Measurements from ENCODE around the gene CUL9. TPM values are rescaled to one million over a fixed set of nuclear protein-coding genes. Genes with fewer than 3 reads are reported as not detected.
A peak's percentile ranks its signal among the peaks of the same experiment; 100 is the strongest.

Gene CUL9
- polyA plus RNA-seq, 3 donors = 2.9 to 68.8 (median 3.8) TPM

DNA sequence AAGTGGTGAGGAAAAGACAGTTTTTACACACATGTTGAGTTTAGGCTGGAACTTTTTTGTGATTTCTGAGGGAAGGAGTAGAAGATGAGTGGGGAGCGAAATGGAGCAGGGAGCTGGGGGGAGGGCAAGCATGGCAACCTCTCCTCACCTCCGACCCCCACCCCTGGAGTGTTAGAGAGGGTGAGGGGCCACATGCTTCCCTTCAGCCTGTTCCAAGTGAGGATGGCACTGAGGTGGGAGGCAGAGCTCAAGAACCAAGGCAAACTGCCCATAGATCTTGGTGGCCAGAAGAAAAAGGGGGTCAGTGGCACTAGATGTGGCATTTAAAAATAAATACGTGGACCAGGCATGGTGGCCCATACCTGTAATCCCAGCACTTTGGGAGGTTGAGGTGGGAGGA is 66.1 kb downstream of the CUL9 start:
- WGBS (ENCODE audit: insufficient coverage) = no CpG with 5 or more reads among the region's 3 CpGs
- peaks cover 33 to 55% (median 51%) of the 10 kb centered on the region in 3 donors for H3K27me3 Mint-ChIP-seq (ENCODE audit: low read depth in 3 of 3)
- no peaks in the 10 kb centered on the region for H3K79me2 ChIP-seq (ENCODE audit: insufficient read depth, low read length)
- H3K36me3 Mint-ChIP-seq = no peaks in the 10 kb centered on the region
- H3K4me1 Mint-ChIP-seq = peaks cover 26% of the 10 kb centered on the region
- intact Hi-C loops (cut with micrococcal nuclease) = loop anchor here in 1 of 2 donors (10.0 kb wide), 1 partner anchor 73 kb away; the partner anchor contains the start of gene SRF
- H3K9me3 Mint-ChIP-seq = peaks cover 0 to 6% (median 0%) of the 10 kb centered on the region in 7 donors
- H3K9ac ChIP-seq (ENCODE audit: insufficient read depth, low read length, poor library complexity, severe bottlenecking) = no peak overlapping the region
- H3K4me3 ChIP-seq (replicated peaks in 1 of 3; ENCODE audit: low read depth in 2 of 3, low read length in 3 of 3) = peak overlapping the region in 1 of 3 experiments; percentile 90
- peaks cover 0 to 6% of the 10 kb centered on the region in 2 donors for H3K9me3 ChIP-seq (replicated peaks in 1 of 2; ENCODE audit: control insufficient read depth in 1 of 2, insufficient read depth in 1 of 2, low read length in 2 of 2)
- H3K4me2 ChIP-seq (replicated peaks; ENCODE audit: extremely low read depth, low read length, poor library complexity, severe bottlenecking) = peak overlapping the region; percentile 92
- H2AFZ ChIP-seq (ENCODE audit: insufficient read depth, low read depth, low read length, poor library complexity, severe bottlenecking) = peak overlapping the region; percentile 92
- H3K27me3 ChIP-seq (ENCODE audit: control insufficient read depth in 2 of 2, insufficient read depth in 2 of 2, low read length in 2 of 2) = peaks cover 38 to 80% of the 10 kb centered on the region in 2 donors
- H3K27ac Mint-ChIP-seq = no peak overlapping the region
- peaks cover 13 to 21% of the 10 kb centered on the region in 2 donors for H3K4me1 ChIP-seq (ENCODE audit: control insufficient read depth in 1 of 2, insufficient read depth in 2 of 2, low read length in 2 of 2)
- no peaks in the 10 kb centered on the region for H3K36me3 ChIP-seq (replicated peaks in 1 of 2; ENCODE audit: control insufficient read depth in 1 of 2, insufficient read depth in 2 of 2, low read length in 2 of 2)
- no peaks in the 10 kb centered on the region for H4K20me1 ChIP-seq (ENCODE audit: insufficient read depth, low read length)
- H3K27ac ChIP-seq (ENCODE audit: low read depth in 1 of 2, low read length in 2 of 2) = no peak overlapping the region
- no peak overlapping the region for H3K4me3 Mint-ChIP-seq
- no peak for DNase-seq
- TF ChIP-seq, protein P1, sequence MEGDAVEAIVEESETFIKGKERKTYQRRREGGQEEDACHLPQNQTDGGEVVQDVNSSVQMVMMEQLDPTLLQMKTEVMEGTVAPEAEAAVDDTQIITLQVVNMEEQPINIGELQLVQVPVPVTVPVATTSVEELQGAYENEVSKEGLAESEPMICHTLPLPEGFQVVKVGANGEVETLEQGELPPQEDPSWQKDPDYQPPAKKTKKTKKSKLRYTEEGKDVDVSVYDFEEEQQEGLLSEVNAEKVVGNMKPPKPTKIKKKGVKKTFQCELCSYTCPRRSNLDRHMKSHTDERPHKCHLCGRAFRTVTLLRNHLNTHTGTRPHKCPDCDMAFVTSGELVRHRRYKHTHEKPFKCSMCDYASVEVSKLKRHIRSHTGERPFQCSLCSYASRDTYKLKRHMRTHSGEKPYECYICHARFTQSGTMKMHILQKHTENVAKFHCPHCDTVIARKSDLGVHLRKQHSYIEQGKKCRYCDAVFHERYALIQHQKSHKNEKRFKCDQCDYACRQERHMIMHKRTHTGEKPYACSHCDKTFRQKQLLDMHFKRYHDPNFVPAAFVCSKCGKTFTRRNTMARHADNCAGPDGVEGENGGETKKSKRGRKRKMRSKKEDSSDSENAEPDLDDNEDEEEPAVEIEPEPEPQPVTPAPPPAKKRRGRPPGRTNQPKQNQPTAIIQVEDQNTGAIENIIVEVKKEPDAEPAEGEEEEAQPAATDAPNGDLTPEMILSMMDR (IDR thresholded peaks at IDR 0.05) = no peak

DNA sequence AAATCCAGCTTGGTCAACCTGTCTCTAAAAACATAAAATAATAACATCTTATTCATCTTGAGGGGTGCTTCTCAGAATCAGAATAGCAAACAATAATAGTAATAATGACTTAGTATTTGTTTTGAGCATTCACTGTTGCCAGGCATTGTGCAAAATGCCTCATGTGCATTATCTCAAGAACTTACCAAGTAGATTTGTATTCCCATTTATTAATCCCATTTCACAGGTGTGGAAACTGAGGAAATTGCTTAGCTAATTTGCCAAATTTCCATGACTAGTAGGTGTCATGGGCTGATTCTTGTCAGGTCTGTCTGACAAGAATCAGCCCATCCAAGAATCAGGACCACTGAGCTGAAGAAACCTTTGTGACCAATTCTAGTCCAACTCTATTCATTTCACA is 66.8 kb downstream of the CUL9 start:
- Histone ChIP-seq H2AFZ (ENCODE audit: insufficient read depth, low read depth, low read length, poor library complexity, severe bottlenecking) (no peak overlapping the region), H3K27ac (ENCODE audit: low read depth in 1 of 2, low read length in 2 of 2) (no peak overlapping the region), H3K4me2 (replicated peaks; ENCODE audit: extremely low read depth, low read length, poor library complexity, severe bottlenecking) (no peak overlapping the region), H3K9me3 (replicated peaks in 1 of 2; ENCODE audit: control insufficient read depth in 1 of 2, insufficient read depth in 1 of 2, low read length in 2 of 2) (peaks cover 0 to 6% of the 10 kb centered on the region in 2 donors), H3K9ac (ENCODE audit: insufficient read depth, low read length, poor library complexity, severe bottlenecking) (no peak overlapping the region), H3K36me3 (replicated peaks in 1 of 2; ENCODE audit: control insufficient read depth in 1 of 2, insufficient read depth in 2 of 2, low read length in 2 of 2) (no peaks in the 10 kb centered on the region), H3K4me1 (ENCODE audit: control insufficient read depth in 1 of 2, insufficient read depth in 2 of 2, low read length in 2 of 2) (peaks cover 13 to 21% of the 10 kb centered on the region in 2 donors), H3K27me3 (ENCODE audit: control insufficient read depth in 2 of 2, insufficient read depth in 2 of 2, low read length in 2 of 2) (peaks cover 33 to 80% of the 10 kb centered on the region in 2 donors), H3K4me3 (replicated peaks in 1 of 3; ENCODE audit: low read depth in 2 of 3, low read length in 3 of 3) (no peak overlapping the region), H3K79me2 (ENCODE audit: insufficient read depth, low read length) (no peaks in the 10 kb centered on the region), H4K20me1 (ENCODE audit: insufficient read depth, low read length) (no peaks in the 10 kb centered on the region)
- Mint-ChIP-seq H3K4me3 (no peak overlapping the region), H3K4me1 (peaks cover 26% of the 10 kb centered on the region), H3K27ac (no peak overlapping the region), H3K36me3 (no peaks in the 10 kb centered on the region), H3K9me3 (peaks cover 0 to 6% (median 0%) of the 10 kb centered on the region in 7 donors), H3K27me3 (ENCODE audit: low read depth in 3 of 3) (peaks cover 33 to 60% (median 54%) of the 10 kb centered on the region in 3 donors)
- intact Hi-C loops (cut with micrococcal nuclease) = loop anchor here in 1 of 2 donors (10.0 kb wide), 1 partner anchor 74 kb away; the partner anchor contains the start of gene SRF
- TF ChIP-seq, protein P1 (IDR thresholded peaks at IDR 0.05) = no peak
- DNase-seq = no peak

All from CD14-positive monocyte (primary cell).